HG02798 (cell line): ENCODE measurements around the gene OR2H1.

ENCODE experiments used
- ATAC-seq: cut with Tn5 transposase; IDR thresholded peaks from one replicate; pipeline ENCODE4 v1.9.1; 2021; ENCODE audit warnings: mild to moderate bottlenecking; ENCODE audit not compliant: unreplicated experiment, poor library complexity

Gene OR2H1

GRCh38 chr6:29507319-29507718 lies 50.4 kb downstream of the OR2H1 start:
- no peak for ATAC-seq

- ATAC-seq: peak; percentile 88
These were observed 52.3 kb downstream of the OR2H1 start for GRCh38 chr6:29509239-29509638.

GRCh38 chr6:29509711-29510110 lies 52.8 kb downstream of the OR2H1 start:
- no peak for ATAC-seq

- no peak for ATAC-seq
These were observed 53.2 kb downstream of the OR2H1 start for GRCh38 chr6:29510202-29510601.

GRCh38 chr6:29510746-29511300 lies 53.9 kb downstream of the OR2H1 start:
- ATAC-seq: no peak
